Eye (tissue), 1 donor: Measurements from ENCODE around the gene GPRIN1.
A peak's percentile ranks its signal among the peaks of the same experiment; 100 is the strongest.
"Not testable (repeated sequence)": the region's sequence is repeated elsewhere in the genome, so short reads cannot be mapped to it uniquely, and the experiment has no call there.

Source experiments
- DNase-seq: peaks from one replicate; pipeline ENCODE4 v3.0.0-alpha.2; 2015

The GPRIN1 gene

DNA sequence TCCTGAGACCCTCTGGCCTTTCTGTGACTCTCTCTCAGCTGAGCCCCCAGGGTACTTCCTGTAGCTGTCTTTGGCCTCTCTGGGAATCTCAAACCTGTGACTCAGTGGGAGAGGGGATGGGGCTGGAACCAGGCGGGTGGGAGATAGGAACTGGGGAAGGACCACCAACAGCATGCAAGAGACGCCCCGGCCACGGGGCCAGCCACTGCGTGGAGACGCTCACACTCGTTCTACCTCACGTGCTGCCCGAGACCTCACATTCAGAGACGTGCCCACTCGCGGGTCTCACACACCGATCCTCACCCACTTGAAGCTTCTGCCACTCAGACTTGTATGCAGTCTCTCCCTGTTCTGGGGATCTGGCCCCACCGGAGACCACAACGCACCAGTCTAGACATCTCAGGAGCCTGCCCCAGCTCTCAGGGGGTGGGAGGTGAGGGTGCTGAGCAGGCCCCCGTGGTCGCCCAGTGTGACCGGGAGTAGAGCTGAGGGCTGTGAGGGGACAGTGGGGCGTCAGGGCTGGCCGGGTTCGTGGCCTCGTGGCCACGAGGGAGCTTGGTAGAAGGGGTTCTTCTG, 13.8 kb downstream of the GPRIN1 start:
- no peak for DNase-seq

- no peak for DNase-seq
Measured at GRCh38 chr5:176595386-176595943, 14.5 kb downstream of the GPRIN1 start.

GRCh38 chr5:176594554-176594953, 15.4 kb downstream of the GPRIN1 start:
- DNase-seq, result no peak

DNA sequence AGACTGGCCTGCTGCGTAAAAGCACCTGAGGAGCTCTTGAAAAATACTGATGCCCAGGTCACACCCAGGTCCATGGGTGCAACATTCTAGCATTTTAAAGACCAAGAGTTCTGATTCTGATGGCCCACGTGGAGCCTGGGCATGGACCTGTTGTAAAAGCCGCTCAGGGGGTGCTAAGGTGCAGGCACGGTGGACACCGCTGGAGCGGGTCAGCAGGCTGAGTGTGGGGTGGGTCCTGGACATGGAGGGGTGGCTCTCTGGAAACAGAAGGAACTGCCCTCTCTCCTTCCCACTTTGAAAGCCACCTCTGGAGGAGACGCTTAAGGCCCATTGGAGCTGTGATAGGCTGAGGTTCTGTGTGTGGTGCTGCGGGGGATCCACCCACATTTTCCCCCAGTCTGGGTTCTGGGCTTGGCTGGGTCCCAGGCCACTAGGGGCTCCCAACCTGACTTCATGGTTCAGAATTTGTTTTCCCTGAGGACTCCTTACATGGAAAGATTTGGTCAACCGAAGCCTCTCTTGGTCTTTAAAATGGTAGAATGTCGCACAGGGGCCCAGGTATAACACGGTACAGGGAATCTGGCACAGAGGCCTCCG, 16.6 kb downstream of the GPRIN1 start:
- no peak for DNase-seq

DNA sequence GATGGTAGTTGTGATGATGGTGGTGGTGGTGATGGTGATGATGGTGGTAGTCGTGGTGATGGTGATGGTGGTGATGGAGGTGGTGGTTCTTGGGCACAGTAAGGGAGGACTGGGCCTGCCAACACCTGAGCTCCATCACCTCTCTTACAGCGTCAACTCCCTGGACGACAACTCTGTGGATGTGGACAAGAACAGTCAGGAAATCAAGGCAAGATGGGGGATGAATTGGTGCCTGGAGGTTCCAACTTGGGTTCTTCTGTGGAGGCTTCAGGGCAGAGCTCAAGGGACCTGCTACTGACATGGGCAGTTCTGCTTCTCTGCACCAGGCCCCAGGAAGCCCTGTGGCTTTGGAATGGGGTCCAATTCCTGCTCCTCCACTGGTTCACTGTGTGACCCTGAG, 17.4 kb downstream of the GPRIN1 start:
- no peak for DNase-seq

GRCh38 chr5:176591667-176592066, 18.3 kb downstream of the GPRIN1 start:
- not testable (repeated sequence) for DNase-seq

DNA sequence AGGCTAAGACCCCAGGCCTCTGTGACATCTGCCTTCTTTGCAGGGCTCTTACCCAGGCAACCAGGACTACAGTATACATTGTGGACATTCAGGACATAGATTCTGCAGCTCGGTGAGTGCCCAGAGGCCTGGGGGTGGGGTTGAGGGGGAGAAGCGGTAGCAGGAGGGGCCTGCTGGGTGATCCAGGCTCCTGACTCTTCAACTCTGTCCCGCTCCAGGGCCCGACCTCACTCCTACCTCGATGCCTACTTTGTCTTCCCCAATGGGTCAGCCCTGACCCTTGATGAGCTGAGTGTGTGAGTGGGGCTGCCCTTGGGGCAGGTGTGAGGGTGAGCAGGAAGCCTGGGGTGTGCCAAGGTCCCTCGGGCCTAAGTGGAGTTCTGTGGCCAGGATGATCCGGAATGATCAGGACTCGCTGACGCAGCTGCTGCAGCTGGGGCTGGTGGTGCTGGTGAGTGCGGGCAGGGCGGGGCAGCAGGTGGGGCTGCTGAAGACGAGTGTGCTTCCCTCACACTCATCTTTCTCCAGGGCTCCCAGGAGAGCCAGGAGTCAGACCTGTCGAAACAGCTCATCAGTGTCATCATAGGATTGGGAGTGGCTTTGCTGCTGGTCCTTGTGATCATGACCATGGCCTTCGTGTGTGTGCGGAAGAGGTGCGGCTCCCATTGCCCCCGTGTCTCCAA, 19.8 kb downstream of the GPRIN1 start:
- no peak for DNase-seq

DNA sequence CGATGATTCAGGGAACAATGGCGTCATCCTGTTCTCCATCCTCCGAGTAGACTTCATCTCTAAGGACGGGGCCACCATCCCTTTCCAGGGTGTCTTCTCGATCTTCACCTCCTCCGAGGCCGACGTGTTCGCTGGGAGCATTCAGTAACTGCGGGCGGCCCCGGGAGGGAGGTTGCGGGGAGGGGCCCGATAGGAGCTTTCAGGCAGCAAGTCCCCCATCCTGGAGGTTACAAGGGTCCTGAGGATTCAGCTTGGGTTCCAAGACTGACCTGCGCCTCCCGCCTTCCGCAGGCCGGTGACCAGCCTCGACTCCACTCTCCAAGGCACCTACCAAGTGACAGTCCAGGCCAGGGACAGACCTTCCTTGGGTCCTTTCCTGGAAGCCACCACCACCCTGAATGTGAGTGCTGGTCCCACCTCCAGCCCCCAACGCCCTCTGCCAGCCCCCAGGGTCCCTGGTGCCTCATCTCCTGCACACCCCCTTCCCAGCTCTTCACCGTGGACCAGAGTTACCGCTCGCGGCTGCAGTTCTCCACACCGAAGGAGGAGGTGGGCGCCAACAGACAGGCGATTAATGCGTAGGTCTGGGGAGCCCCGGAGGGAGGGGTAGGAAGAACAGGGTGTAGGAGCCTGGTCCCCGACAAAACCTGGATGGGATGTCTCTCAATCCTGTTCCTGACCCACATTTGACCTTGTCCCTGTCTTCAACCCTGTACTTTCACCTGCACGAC, 20.8 kb downstream of the GPRIN1 start:
- no peak for DNase-seq

DNA sequence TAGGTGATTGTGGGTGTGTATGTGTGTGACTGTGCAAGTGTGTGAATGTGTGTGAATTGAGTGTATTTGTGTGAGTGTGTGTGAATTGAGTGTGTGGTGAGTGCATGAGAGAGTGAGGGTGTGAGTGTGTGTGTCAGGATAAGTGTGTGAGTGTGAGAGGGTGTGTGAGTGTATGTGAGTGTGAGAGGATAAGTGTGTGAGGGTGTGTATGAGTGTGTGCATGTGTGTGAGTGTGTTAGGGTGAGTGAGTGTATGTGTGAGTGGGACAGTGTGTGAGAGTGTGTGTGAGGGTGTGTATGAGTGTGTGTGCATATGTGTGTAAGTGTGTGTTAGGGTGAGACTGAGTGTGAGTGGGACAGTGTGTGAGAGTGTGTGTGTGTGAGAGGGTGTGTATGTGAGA, 21.7 kb downstream of the GPRIN1 start:
- DNase-seq, result no peak

DNA sequence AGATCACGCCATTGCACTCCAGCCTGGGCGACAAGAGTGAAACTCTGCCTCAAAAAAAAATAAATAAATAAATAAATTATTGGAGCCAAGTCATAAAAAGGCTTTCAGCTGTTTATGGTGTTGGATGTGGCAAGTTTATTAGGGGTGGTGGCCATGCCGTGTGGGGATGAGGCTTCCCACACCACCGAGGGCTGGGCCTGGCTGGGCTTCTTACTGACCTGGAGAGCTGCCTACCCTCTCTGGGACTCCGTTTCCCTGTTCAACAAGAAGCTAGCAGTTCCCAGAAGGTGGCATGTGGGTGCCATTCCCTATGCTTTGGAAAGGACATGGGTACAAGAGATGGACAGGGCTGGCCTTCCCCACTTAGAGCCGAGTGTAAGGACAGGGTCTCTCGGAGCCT, 22.6 kb downstream of the GPRIN1 start:
- no peak for DNase-seq

DNA sequence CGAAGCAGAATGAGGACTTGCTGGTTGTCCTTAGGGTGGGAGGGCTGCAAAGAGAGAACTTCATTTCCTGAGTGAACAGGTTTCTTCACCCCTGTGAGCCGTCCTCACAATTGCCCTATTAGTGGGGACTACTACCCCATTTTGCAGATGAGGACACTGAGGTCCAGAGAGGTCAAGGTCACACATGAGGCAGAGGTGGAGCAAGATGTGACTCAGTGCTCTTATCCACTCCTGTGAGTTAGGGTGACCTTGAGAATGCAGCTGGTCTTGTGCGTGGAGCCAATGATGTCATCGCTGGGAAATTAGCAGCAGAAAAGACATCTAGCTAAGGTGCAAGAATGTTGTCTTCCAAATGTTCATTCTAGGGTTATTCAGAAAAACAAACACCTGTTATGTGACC, 26.9 kb downstream of the GPRIN1 start:
- DNase-seq, result no peak

GRCh38 chr5:176581361-176581760, 28.6 kb downstream of the GPRIN1 start:
- DNase-seq, result no peak

DNA sequence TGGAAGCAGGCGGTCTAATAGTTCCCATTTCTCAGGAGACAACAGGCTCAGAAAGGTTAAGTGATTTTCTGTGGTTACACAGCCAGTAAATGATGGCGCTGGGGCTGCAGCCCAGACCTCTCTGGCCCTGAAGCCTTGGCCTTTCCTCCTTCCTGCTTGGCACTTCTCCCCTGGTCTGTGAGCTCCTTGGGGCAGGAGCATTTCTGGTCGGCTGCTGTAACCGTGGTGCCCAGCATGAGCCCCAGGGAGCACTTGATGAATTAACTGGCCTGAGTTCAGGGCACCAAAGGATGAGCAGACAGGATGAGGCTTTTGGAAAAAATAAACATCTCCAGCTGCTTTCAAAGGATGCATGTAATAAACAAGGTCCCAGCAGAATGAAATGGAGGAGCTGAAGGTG, 30.6 kb downstream of the GPRIN1 start:
- DNase-seq, result no peak

DNA sequence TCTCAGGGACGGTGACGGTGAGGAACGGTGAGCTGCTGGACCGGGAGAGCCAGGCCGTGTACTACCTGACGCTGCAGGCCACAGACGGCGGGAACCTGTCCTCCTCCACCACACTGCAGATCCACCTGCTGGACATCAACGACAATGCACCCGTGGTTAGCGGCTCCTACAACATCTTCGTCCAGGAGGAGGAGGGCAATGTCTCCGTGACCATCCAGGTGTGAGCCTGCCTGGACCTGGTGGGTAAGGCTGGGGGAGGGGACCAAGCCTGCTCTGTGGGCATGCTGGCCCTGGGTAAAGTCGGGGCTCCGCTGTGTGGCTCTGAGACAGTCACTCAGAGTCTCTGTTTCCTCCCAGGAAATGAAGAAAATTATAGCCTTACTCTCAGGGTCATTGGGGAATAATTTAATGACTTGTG, 31.6 kb downstream of the GPRIN1 start:
- peak; percentile 68 for DNase-seq

DNA sequence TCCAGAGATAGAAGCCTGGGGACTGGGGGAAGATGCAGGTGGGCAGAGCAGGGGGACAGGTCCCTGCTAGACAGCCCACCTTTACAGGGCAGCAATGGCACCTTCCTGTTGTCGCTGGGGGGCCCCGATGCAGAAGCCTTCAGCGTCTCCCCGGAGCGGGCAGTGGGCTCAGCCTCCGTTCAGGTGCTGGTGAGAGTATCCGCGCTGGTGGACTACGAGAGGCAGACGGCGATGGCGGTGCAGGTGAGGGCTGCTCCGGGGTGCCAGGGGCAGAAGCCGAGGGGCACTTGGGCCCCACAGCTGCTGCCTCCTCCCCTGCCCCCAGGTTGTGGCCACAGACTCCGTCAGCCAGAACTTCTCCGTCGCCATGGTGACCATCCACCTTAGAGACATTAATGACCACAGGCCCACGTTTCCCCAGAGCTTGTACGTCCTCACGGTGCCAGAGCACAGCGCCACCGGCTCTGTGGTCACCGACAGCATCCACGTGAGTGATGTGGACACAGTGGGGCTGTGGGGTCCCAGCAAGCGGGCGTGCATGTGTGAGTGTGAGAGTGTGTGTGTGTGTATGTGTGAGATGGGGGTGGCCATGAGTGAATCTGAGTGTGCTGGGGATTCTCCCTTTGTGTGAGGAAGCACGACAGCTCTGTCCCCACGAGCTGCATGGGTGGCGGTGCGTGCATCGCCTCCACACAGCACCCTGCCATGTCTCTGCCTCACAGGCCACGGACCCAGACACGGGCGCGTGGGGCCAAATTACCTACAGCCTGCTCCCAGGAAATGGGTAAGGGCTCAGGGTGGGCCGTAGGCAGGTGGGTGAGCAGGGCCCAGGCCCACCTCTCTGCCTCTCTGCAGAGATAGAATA, 32.4 kb downstream of the GPRIN1 start:
- DNase-seq, result peak; percentile 40

GRCh38 chr5:176575488-176576422, 34.2 kb downstream of the GPRIN1 start:
- no peak for DNase-seq

- DNase-seq, result no peak
Measured at GRCh38 chr5:176575066-176575465, 34.9 kb downstream of the GPRIN1 start.

DNA sequence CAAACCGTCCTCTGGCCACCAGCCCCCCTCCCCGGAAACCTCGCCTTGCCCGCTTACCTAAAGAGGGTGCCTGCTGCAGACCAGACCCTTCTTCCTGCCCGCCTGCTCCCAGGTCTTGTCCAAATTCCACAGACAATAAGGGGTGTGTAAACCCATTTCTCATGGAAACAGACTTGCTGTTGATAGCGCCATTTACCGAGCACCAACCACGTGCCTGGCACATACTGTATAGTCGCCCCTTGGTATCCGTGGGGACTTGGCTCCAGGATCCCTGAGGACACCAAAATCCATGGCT, 35.7 kb downstream of the GPRIN1 start:
- DNase-seq, result no peak

- peak; percentile 82 for DNase-seq
Measured at GRCh38 chr5:176573564-176574296, 36.2 kb downstream of the GPRIN1 start.

- no peak for DNase-seq
Measured at GRCh38 chr5:176570044-176570443, 39.9 kb downstream of the GPRIN1 start.

DNA sequence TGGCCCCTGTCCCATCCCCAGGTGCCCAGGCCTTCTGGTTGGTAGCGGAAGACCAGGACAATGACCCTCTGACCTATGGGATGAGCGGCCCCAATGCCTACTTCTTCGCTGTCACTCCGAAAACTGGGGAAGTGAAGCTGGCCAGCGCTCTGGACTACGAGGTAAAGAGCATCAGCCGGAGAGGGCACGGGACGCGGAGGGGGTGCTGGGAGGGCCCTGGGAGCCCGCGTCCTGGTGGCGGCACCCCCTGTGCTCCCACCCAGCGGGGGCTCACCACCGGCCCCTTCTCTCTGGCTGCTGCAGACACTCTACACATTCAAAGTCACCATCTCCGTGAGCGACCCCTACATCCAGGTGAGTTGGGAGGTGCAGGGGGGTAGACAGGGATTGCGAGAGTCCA, 41.3 kb downstream of the GPRIN1 start:
- DNase-seq, result no peak
